OCI-LY7 (cell line): ENCODE measurements around the gene DNASE2B. TPM values are rescaled to one million over a fixed set of nuclear protein-coding genes. Genes with fewer than 3 reads are reported as not detected.

Experiments used
- BruUV-seq: library from RNA; stranded (reverse); fragments of 400-500 nt; replicated peaks from 2 replicates; lab custom pipeline; 2021; lab: Mats Ljungman, UMichigan
- CTCF ChIA-PET: fragments of 300-600 bp; sonication (Branson Sonifier 250); formaldehyde crosslinking; loops from one replicate; lab custom pipeline; 2022; ENCODE audit warnings: antibody characterized with exemption; ENCODE audit not compliant: unreplicated experiment; lab: Charles Lee
- POLR2A ChIA-PET: fragments of 300-600 bp; sonication (Branson Sonifier 250); formaldehyde crosslinking; loops from one replicate; lab custom pipeline; 2022; ENCODE audit warnings: antibody characterized with exemption; lab: Charles Lee
- DNase-seq: peaks from one replicate; pipeline ENCODE4 v3.0.0-alpha.2; 2015; ENCODE audit warnings: low spot score
- H2AFZ ChIP-seq: fragments of 200-600 bp; sonication (generic), shearing (Covaris generic); 2 replicates; pipeline ENCODE4 v1.6.1; 2014; ENCODE audit warnings: mild to moderate bottlenecking, antibody characterized with exemption, low read length, moderate library complexity
- H3K27ac ChIP-seq: fragments of 200-600 bp; sonication (generic); 2 replicates; pipeline ENCODE4 v1.5.1; 2014; ENCODE audit warnings: mixed run types, low read depth, mild to moderate bottlenecking, moderate library complexity, low read length, inconsistent platforms; ENCODE audit not compliant: poor library complexity, severe bottlenecking
- H3K36me3 ChIP-seq: fragments of 200-600 bp; sonication (generic); 2 replicates; pipeline ENCODE4 v1.6.1; 2014; ENCODE audit warnings: mild to moderate bottlenecking, antibody characterized with exemption, low read length, moderate library complexity, mixed read lengths; ENCODE audit not compliant: insufficient read depth
- H3K4me1 ChIP-seq: fragments of 200-600 bp; sonication (generic); 2 replicates; pipeline ENCODE4 v1.5.1; 2014; ENCODE audit warnings: mild to moderate bottlenecking, low read length; ENCODE audit not compliant: insufficient read depth, poor library complexity, severe bottlenecking
- H3K4me2 ChIP-seq: fragments of 200-600 bp; sonication (generic); 2 replicates; pipeline ENCODE4 v1.6.1; 2014; ENCODE audit warnings: mild to moderate bottlenecking, low read length
- H3K4me3 ChIP-seq: fragments of 200-600 bp; sonication (generic); 2 replicates; pipeline ENCODE4 v1.5.1; 2014; ENCODE audit warnings: mild to moderate bottlenecking, low read depth, low read length; ENCODE audit not compliant: poor library complexity, severe bottlenecking
- H3K79me2 ChIP-seq: fragments of 200-600 bp; sonication (generic); 2 replicates; pipeline ENCODE4 v1.6.1; 2016; ENCODE audit warnings: low read depth, mild to moderate bottlenecking, low read length, moderate library complexity, mixed read lengths; ENCODE audit not compliant: insufficient read depth
- H3K9me2 ChIP-seq: fragments of 200-600 bp; sonication (generic); 2 replicates; pipeline ENCODE4 v1.6.1; 2016; ENCODE audit warnings: mild to moderate bottlenecking, low read length, mixed read lengths; ENCODE audit not compliant: insufficient read depth
- H3K9me3 ChIP-seq: fragments of 200-600 bp; sonication (generic); 2 replicates; pipeline ENCODE4 v1.6.1; 2014; ENCODE audit warnings: mild to moderate bottlenecking, mixed run types, low read length, mixed read lengths
- H4K20me1 ChIP-seq: fragments of 200-600 bp; sonication (generic); 2 replicates; pipeline ENCODE4 v1.6.1; 2014; ENCODE audit warnings: mild to moderate bottlenecking, antibody characterized with exemption, low read length, moderate library complexity, mixed read lengths; ENCODE audit not compliant: insufficient read depth
- EZH2phosphoT487 ChIP-seq: fragments of 200-600 bp; sonication (generic); IDR thresholded peaks from 2 replicates; pipeline ENCODE4 v1.6.1; 2018; ENCODE audit warnings: low read depth, borderline replicate concordance, mild to moderate bottlenecking, mixed run types, antibody characterized with exemption, low read length, moderate library complexity, mixed read lengths
- intact Hi-C: fragments of 100-400 bp; cut with micrococcal nuclease; formaldehyde crosslinking; loops from one replicate; pipeline ENCODE4 v1.10.0; 2022; ENCODE audit not compliant: unreplicated experiment
- total RNA-seq, 2 experiments: library from RNA; depleted of rRNA in 1 of 2; stranded (reverse); fragments of >200 nt in 1 of 2; shearing (Covaris generic) in 1 of 2; gene quantifications; 2 replicates each; pipeline ENCODE4 v1.2.3, GENCODE V29; 2014 to 2022
- TF ChIP-seq, protein P1 (sequence below): fragments of 200-600 bp; sonication (generic); conservative IDR thresholded peaks from 2 replicates; pipeline ENCODE4 v1.5.1; 2014; ENCODE audit warnings: mild to moderate bottlenecking, antibody characterized with exemption, low read length, moderate library complexity, mixed read lengths

Gene DNASE2B
- total RNA-seq, 2 experiments from 2014 or later: 0.22 TPM; not detected in 1

DNA sequence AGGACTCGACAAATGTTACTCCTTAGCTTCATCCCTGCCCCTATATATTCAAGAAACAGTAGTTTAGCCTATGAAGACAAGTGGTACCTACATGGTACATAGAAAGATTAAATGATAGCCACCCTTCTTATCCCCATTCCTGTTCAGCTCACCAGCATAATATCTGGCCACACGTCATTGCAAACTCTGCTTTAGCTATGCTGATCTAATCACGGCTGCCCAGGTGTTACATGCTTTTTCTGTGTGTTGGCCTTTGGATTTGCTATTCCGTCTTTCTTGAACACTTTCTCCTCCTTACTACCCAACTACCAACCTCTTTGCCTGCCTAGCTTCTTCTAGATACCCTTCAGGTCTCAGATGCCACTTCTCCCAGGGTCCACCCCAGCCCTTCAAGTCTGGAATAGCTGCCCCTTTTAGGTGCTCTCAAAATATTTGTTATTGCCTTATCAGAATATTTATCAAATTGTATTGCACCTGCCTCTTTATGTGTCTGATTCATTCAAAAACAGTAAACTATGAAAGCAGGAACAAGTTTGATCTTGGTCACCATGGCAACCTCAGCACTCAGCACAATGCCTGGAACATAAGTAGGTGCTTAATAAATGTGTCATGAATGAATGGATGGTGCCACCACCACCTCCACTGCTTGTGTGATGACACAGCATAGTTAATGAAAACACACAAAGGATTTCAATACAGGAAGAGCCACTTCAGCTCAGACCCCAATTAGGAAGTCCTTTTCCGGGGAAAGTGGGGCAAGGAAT, 11.4 kb upstream of the DNASE2B start:
- intact Hi-C loops: no loop called here
- Histone ChIP-seq H3K27ac (no peak overlapping the region), H4K20me1 (no peaks in the 10 kb centered on the region), H3K79me2 (no peaks in the 10 kb centered on the region), H3K4me2 (no peak overlapping the region), H3K36me3 (no peaks in the 10 kb centered on the region), H3K9me2 (no peaks in the 10 kb centered on the region), H2AFZ (no peak overlapping the region), H3K4me3 (no peak overlapping the region), H3K9me3 (no peaks in the 10 kb centered on the region), H3K4me1 (no peaks in the 10 kb centered on the region)
- no peak for DNase-seq
- no TSS peak for BruUV-seq
- POLR2A ChIA-PET: interaction anchor here (0.5 kb wide), 1 partner anchor 246 kb away, joined by 3 read pairs; no protein-coding TSS in a partner anchor
- CTCF ChIA-PET: no interaction called here
- no peak for TF ChIP-seq EZH2phosphoT487
- TF ChIP-seq, protein P1, sequence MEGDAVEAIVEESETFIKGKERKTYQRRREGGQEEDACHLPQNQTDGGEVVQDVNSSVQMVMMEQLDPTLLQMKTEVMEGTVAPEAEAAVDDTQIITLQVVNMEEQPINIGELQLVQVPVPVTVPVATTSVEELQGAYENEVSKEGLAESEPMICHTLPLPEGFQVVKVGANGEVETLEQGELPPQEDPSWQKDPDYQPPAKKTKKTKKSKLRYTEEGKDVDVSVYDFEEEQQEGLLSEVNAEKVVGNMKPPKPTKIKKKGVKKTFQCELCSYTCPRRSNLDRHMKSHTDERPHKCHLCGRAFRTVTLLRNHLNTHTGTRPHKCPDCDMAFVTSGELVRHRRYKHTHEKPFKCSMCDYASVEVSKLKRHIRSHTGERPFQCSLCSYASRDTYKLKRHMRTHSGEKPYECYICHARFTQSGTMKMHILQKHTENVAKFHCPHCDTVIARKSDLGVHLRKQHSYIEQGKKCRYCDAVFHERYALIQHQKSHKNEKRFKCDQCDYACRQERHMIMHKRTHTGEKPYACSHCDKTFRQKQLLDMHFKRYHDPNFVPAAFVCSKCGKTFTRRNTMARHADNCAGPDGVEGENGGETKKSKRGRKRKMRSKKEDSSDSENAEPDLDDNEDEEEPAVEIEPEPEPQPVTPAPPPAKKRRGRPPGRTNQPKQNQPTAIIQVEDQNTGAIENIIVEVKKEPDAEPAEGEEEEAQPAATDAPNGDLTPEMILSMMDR: no peak

DNA sequence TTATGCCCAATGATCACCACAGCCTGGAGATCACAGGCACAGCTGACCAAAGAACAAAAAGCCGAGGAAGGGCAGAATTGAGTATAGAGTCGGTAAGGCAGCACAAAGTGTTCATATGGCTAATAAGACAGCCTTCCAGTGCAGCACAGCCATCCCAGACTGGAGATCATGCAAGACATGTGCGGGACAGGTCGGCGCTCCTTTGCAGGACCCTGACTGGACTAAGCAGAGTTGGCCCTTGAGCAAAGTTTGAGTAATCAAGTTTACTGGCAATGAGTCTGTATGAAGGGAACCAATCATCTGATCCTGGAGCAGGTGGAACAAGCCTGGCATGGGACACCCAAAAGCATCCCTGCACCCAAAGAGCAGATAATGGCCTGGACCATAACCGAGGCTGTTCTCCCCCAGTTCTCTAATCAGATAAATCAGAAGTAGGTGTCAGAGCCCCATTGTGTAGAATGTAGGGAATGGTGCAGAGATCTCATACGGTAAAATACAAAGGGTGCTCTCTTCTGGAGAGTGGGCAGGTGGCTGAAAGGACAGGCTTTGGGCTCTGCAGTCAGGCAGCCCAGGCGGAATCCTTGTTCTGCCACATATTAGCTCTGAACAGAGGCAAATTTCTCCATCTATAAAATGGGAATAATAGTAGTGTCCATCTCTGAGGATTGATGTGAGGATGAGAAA, 10.7 kb upstream of the DNASE2B start:
- no TSS peak for BruUV-seq
- Histone ChIP-seq H4K20me1 (no peaks in the 10 kb centered on the region), H3K36me3 (no peaks in the 10 kb centered on the region), H3K27ac (no peak overlapping the region), H3K9me3 (no peaks in the 10 kb centered on the region), H2AFZ (no peak overlapping the region), H3K79me2 (no peaks in the 10 kb centered on the region), H3K4me1 (no peaks in the 10 kb centered on the region), H3K9me2 (no peaks in the 10 kb centered on the region), H3K4me3 (no peak overlapping the region), H3K4me2 (no peak overlapping the region)
- ChIA-PET CTCF (no interaction called here), POLR2A (interaction anchor here (0.6 kb wide), 1 partner anchor 1932 kb away, joined by 4 read pairs; no protein-coding TSS in a partner anchor)
- intact Hi-C loops: no loop called here
- TF ChIP-seq, protein P1: peak; percentile 54
- no peak for TF ChIP-seq EZH2phosphoT487
- peak; percentile 24 for DNase-seq
